GM19193 (cell line): Measurements from ENCODE around the gene ALOXE3.

Experiments
- POLR2A ChIP-seq: IDR thresholded peaks from 4 replicates; pipeline ENCODE4 v1.6.1; 2011; ENCODE audit not compliant: insufficient read depth, insufficient read length; ENCODE audit errors: extremely low read depth

Gene ALOXE3

DNA sequence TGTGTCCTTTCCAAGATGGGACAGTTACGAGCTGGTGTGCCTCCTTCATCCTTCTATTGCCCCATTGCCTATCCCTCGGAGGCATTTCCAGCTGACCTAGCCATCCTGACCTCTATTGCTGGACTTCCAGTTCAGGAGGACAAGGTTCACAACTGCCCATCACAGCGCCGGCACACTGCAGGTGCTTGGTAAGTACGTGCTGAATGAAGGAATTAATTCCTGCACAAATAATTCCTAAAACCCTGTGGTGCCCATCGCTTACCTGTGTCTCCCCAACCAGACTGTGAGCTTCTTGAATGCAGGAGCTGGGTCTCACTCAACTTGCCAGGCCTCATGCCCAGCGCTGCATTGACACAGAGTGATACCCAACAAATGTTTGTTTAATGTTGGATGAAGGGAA lies 66.5 kb downstream of the ALOXE3 start:
- TF ChIP-seq POLR2A = no peak

- TF ChIP-seq POLR2A = no peak
These were observed 69.6 kb downstream of the ALOXE3 start for GRCh38 chr17:8048736-8049135.

GRCh38 chr17:8048236-8048635 lies 70.1 kb downstream of the ALOXE3 start:
- no peak for TF ChIP-seq POLR2A

GRCh38 chr17:8047769-8048110 lies 70.6 kb downstream of the ALOXE3 start:
- no peak for TF ChIP-seq POLR2A

- TF ChIP-seq POLR2A = no peak
These were observed 71.2 kb downstream of the ALOXE3 start for GRCh38 chr17:8046929-8047768.

DNA sequence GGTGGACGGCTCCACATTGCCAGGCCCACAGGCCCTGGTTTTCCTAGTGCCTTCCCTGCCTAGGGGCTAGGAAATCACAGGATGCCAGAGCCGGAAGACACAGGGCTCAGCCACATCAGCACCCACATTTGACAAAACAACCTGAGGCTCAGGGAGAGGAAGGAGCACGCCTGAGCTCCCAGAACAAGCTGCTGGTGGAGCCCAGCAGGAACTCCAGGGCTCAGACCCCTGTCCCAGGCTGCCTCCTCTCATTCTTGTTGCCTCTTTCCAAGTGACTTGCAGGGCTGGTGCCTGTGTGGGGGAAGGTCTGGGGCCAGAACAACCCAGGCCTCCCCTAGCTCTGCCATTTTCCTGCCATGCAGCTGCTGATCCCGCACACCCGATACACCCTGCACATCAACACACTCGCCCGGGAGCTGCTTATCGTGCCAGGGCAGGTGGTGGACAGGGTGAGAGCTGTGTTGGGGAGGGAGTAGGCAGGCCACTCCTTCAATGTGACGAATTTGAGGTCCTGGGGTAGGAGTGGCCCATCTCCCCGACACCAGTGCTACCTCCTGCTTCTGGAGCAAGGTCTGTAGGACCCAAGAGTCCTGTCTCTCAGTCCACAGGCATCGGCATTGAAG lies 71.9 kb downstream of the ALOXE3 start:
- TF ChIP-seq POLR2A = no peak
